Smooth muscle cell (in vitro differentiated cells): ENCODE measurements around the gene DNAH6. TPM values are rescaled to one million over a fixed set of nuclear protein-coding genes. Genes with fewer than 3 reads are reported as not detected.
"Not testable (repeated sequence)": the region's sequence is repeated elsewhere in the genome, so short reads cannot be mapped to it uniquely, and the experiment has no call there.

Experiments
- DNase-seq: peaks from one replicate; lab custom pipeline; 2025; ENCODE audit not compliant: unreplicated experiment; lab: John Stamatoyannopoulos, UW
- H2AFZ ChIP-seq: fragments of 200-600 bp; sonication (generic); 2 replicates; pipeline ENCODE4 v1.6.0; 2016; ENCODE audit warnings: antibody characterized with exemption, low read depth, mild to moderate bottlenecking
- H3F3A ChIP-seq: fragments of 200-600 bp; sonication (generic); 2 replicates; pipeline ENCODE4 v1.6.0; 2017; ENCODE audit warnings: antibody characterized with exemption, low read depth
- H3K27ac ChIP-seq: fragments of 200-600 bp; sonication (generic); 2 replicates; pipeline ENCODE4 v1.5.1; 2016; ENCODE audit warnings: low read depth, mild to moderate bottlenecking
- H3K27me3 ChIP-seq: fragments of 200-600 bp; sonication (generic); 2 replicates; pipeline ENCODE4 v1.6.1; 2016; ENCODE audit warnings: low read depth, mild to moderate bottlenecking
- H3K36me3 ChIP-seq: fragments of 200-600 bp; sonication (generic); 2 replicates; pipeline ENCODE4 v1.5.1; 2016; ENCODE audit warnings: low read depth
- H3K4me1 ChIP-seq: fragments of 200-600 bp; sonication (generic); 2 replicates; pipeline ENCODE4 v1.5.1; 2016; ENCODE audit warnings: low read depth
- H3K4me2 ChIP-seq: fragments of 200-600 bp; sonication (generic); 2 replicates; pipeline ENCODE4 v1.6.0; 2016; ENCODE audit warnings: mild to moderate bottlenecking
- H3K4me3 ChIP-seq: fragments of 200-600 bp; sonication (generic); 2 replicates; pipeline ENCODE4 v1.5.1; 2016; ENCODE audit warnings: mild to moderate bottlenecking
- H3K79me2 ChIP-seq: fragments of 200-600 bp; sonication (generic); 2 replicates; pipeline ENCODE4 v1.6.0; 2016; ENCODE audit warnings: low read depth, mild to moderate bottlenecking
- H3K9ac ChIP-seq: fragments of 200-600 bp; sonication (generic); 2 replicates; pipeline ENCODE4 v1.6.0; 2016; ENCODE audit warnings: low read depth
- H3K9me3 ChIP-seq: fragments of 200-600 bp; sonication (generic); replicated peaks from 2 replicates; pipeline ENCODE4 v1.5.1; 2016; ENCODE audit warnings: low read depth
- H4K20me1 ChIP-seq: fragments of 200-600 bp; sonication (generic); 2 replicates; pipeline ENCODE4 v1.6.0; 2016; ENCODE audit warnings: low read depth
- WGBS: methylation state at CpG from one replicate; pipeline ENCODE4 v1.1.7; 2016; ENCODE audit warnings: low lambda C conversion rate; 5-methylcytosine and 5-hydroxymethylcytosine counted together
- polyA plus RNA-seq: library from polyadenylated mRNA; unstranded; fragments of >200 nt; fragmentation: Nextera tagmentation; extraction: Ambion mirVana; gene quantifications from 2 replicates; pipeline ENCODE4 v1.2.1, GENCODE V29; 2016
- total RNA-seq: library from RNA; depleted of rRNA; stranded (reverse); fragments of >200 nt; gene quantifications from 2 replicates; pipeline ENCODE4 v1.2.3, GENCODE V29; 2014
- TF ChIP-seq, protein P1 (sequence below): fragments of 200-600 bp; sonication (generic); IDR thresholded peaks from 2 replicates; pipeline ENCODE4 v1.5.1; 2017; ENCODE audit warnings: borderline replicate concordance, mild to moderate bottlenecking, antibody characterized with exemption; ENCODE audit not compliant: insufficient read depth, poor library complexity, severe bottlenecking

Gene DNAH6
- total and polyA plus RNA-seq, 2 experiments from 2014 or later, result 0.27 to 0.96 TPM

DNA sequence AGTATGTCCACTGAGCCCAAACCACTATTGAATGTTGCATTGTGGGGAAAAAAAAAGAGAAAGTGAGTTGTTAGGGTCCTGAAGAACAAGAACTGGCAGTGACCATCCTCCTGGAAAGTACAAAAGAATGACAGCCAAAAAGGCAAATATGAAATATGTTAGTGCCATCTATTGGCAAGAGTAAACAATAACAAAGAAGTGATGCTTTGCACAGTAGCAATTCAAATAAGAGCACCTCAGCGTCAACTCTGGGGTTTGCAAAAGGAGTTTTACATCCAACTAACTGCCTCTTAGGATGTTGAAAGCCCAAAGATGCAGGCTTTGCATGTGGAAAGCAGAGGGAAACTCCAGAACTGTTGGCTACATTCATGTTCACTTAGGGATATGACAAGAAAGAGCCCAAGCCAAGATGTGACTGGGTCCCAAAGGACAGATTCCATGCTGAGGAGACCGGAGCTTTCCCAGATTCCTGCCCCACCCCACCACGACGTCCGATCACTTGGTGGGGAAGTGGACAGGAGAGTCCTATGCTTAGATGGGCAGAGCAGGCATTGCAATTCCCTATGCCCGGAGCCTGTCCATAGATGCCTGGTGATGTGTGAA, 349.0 kb downstream of the DNAH6 start:
- no peaks in the 10 kb centered on the region for H3K4me1 ChIP-seq
- no peak overlapping the region for H3K4me2 ChIP-seq
- TF ChIP-seq, protein P1, sequence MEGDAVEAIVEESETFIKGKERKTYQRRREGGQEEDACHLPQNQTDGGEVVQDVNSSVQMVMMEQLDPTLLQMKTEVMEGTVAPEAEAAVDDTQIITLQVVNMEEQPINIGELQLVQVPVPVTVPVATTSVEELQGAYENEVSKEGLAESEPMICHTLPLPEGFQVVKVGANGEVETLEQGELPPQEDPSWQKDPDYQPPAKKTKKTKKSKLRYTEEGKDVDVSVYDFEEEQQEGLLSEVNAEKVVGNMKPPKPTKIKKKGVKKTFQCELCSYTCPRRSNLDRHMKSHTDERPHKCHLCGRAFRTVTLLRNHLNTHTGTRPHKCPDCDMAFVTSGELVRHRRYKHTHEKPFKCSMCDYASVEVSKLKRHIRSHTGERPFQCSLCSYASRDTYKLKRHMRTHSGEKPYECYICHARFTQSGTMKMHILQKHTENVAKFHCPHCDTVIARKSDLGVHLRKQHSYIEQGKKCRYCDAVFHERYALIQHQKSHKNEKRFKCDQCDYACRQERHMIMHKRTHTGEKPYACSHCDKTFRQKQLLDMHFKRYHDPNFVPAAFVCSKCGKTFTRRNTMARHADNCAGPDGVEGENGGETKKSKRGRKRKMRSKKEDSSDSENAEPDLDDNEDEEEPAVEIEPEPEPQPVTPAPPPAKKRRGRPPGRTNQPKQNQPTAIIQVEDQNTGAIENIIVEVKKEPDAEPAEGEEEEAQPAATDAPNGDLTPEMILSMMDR, result peak; percentile 34
- WGBS, result 86% methylated on average over 6 of the region's 6 CpGs
- H3K9me3 ChIP-seq, result no peaks in the 10 kb centered on the region
- H2AFZ ChIP-seq, result no peak overlapping the region
- no peaks in the 10 kb centered on the region for H3K79me2 ChIP-seq
- no peaks in the 10 kb centered on the region for H4K20me1 ChIP-seq
- H3K9ac ChIP-seq, result no peak overlapping the region
- no peaks in the 10 kb centered on the region for H3K36me3 ChIP-seq
- no peaks in the 10 kb centered on the region for H3F3A ChIP-seq
- H3K27me3 ChIP-seq, result peaks cover 5% of the 10 kb centered on the region
- no peak overlapping the region for H3K27ac ChIP-seq
- H3K4me3 ChIP-seq, result no peak overlapping the region
- DNase-seq, result no peak

DNA sequence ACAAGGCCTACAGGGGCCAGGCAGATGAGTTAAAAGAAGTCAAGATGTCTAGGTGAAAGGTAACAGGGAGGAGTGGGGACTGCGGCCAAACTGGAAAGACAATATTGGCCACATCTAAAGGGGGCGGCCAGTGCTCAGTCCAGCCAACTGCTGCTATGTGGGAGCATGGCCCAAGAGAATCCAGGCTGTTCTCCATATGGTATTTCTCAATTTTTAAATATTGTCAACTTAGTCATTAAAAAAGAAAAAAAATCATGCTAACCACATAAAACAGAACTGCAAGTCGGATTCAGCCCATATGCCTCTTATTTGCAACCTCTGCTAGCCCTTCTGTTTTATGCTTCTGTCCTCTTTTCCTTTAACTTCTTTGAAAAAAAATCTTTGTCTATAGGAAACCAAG, 349.8 kb downstream of the DNAH6 start:
- Histone ChIP-seq H3K4me1 (no peaks in the 10 kb centered on the region), H3K36me3 (no peaks in the 10 kb centered on the region), H4K20me1 (no peaks in the 10 kb centered on the region), H3K79me2 (no peaks in the 10 kb centered on the region), H3K9ac (no peak overlapping the region), H2AFZ (no peak overlapping the region), H3K4me3 (no peak overlapping the region), H3K4me2 (no peak overlapping the region), H3F3A (no peaks in the 10 kb centered on the region), H3K27me3 (peaks cover 9% of the 10 kb centered on the region), H3K9me3 (no peaks in the 10 kb centered on the region), H3K27ac (no peak overlapping the region)
- TF ChIP-seq, protein P1, result no peak
- DNase-seq, result no peak
- WGBS, result 90% methylated on average over 3 of the region's 3 CpGs

DNA sequence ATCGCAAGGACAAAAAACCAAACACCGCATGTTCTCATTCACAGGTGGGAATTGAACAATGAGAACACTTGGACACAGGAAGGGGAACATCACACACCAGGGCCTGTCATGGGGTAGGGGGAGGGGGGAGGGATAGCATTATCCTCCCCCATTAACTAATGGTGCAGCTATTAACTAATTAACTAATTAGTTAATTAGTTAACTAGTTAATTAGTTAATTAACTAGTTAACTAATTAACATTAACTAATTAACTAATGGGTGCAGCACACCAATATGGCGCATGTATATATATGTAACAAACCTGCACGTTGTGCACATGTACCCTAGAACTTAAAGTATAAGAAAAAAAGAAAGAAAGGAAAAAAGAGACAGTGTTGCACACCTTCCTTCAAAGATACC, 352.0 kb downstream of the DNAH6 start:
- H3K27ac ChIP-seq, H3K9ac ChIP-seq, H3F3A ChIP-seq, H4K20me1 ChIP-seq, H3K4me3 ChIP-seq, DNase-seq, H3K9me3 ChIP-seq, H3K79me2 ChIP-seq, H3K4me1 ChIP-seq, H2AFZ ChIP-seq, H3K4me2 ChIP-seq, H3K27me3 ChIP-seq, H3K36me3 ChIP-seq: not testable (repeated sequence)
- WGBS, result 92% methylated on average over 4 of the region's 4 CpGs

Other genes starting within 250 kb of the DNAH6 start
- gene SUCLG1, start 57.2 kb upstream of the DNAH6 start, total RNA-seq, result 63.1 and 63.3 TPM in 2 replicates
- 77.0 and 81.7 TPM in 2 replicates for gene SUCLG1, start 57.2 kb upstream of the DNAH6 start, polyA plus RNA-seq